Stimulated activated CD8-positive, alpha-beta memory T cell treated with anti-CD3 and anti-CD28 coated beads, Interleukin-4, amount 100 ng/mL, for 4 hours (primary cell): ENCODE data around the gene TFRC.
"Not testable (repeated sequence)": the region's sequence is repeated elsewhere in the genome, so short reads cannot be mapped to it uniquely, and the experiment has no call there.

Experiments
- DNase-seq, 2 donors: peaks; one replicate each; pipeline ENCODE4 v3.0.0-alpha.2; 2020; ENCODE audit warnings: low read depth in 2 of 2, low spot score in 1 of 2

The TFRC gene

DNA sequence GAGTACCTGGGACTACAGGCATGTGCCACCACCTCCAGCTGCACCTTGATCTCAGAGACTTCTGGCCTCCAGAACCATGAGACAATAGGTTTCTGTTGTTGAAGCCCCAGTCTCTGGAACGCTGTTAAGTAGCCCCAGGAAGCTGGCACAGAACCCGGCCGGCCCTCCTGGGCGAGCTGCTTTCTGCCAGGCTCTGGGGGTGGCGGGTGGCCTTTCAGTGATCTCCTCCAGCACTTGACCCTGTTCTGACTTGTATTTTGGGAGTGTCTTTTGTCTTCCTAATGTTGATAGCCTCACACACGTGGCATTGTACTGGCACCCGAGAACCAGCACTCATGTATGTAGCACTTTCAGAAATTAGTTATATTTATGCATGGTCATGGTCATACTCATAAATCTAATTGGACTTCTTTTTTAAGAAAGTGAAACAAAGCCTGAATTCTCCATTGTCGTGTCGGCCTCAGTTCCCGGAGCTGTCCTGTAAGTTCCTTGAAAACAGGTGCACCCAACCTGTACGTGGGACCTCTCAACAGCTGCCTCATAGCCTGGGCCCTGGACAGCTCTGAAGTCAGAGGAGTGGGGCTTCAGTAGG lies 74.0 kb downstream of the TFRC start:
- no peak for DNase-seq

GRCh38 chr3:196005338-196005737 lies 76.6 kb downstream of the TFRC start:
- DNase-seq = not testable (repeated sequence)

DNA sequence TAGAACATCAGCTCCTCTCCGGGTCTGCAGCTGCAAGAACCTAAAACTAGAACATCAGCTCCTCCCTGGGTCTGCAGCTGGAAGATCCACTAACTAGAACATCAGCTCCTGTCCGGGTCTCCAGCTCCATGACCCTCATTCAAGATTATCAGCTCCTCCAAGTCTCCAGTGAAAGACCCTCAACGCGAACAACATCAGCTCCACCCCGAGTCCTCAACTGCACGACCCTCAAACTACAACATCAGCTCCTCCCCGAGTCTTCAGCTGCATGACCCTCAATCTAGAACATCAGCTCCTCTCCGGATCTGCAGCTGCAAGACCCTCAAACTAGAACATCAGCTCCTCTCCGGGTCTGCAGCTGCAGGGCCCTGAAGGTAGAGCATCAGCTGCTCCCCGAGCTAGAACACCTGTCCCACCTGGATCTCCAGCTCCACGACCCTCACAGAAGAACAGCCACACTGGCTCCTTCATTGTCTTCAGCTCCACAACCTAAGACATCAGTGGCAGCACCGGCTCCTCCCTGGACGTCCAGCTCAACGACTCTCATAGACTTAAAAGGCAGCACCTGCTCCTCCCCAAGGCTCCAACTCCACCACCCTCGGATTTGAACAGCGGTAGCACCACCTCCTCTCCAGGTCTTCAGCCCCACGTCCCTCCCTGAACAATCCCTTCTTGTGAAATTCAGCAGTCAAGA lies 77.4 kb downstream of the TFRC start:
- not testable (repeated sequence) for DNase-seq

- DNase-seq = no peak
Measured at GRCh38 chr3:196003611-196004010, 78.3 kb downstream of the TFRC start.

GRCh38 chr3:196002721-196003120 lies 79.2 kb downstream of the TFRC start:
- not testable (repeated sequence) for DNase-seq

DNA sequence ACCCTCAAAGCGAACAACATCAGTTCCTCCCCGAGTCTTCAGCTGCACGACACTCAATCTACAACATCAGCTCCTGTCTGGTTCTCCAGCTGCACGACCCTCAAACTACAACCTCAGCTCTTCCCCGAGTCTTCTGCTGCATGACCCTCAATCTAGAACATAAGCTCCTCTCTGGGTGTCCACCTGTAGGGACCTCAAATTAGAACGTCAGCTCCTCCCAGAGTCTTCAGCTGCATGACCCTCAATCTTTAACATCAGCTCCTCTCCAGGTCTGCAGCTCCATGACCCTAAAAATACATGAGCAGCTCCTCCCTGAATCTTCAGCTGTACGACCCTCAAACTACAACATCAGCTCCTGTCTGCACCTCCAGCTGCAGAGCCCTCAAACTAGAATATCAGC lies 80.7 kb downstream of the TFRC start:
- not testable (repeated sequence) for DNase-seq

DNA sequence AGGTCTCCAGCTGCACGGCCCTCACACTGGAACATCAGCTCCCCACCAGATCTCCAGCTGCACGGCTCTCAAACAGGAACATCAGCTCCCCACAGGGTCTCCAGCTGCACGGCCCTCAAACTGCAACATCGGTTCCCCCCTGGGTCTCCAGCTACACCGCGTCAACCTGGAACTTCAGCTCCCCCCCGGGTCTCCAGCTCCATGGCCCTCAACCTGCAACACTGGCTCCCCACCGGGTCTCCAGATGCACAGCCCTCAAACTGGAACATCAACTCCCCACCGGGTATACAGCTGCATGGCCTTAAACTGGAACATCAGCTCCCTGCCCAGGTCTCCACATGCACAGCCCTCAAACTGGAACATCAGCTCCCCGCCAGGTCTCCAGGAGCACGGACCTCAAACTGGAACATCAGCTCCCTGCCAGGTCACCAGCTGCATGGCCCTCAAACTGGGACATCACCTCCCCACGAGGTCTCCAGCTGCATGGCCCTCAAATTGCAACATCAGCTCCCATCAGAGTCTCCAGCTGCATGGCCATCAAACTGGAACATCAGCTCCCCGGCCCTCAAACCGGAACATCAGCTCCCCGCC lies 81.4 kb downstream of the TFRC start:
- not testable (repeated sequence) for DNase-seq

- DNase-seq = no peak
Measured at GRCh38 chr3:195999896-196000295, 82.0 kb downstream of the TFRC start.
